Duodenal mucosa (tissue), 2 donors: Measurements from ENCODE around the gene APBB2.

Source experiments
- H3K27ac ChIP-seq: one replicate; pipeline ENCODE4 v1.7.0; 2013; ENCODE audit warnings: low read depth, low read length
- H3K27me3 ChIP-seq, 2 donors: one replicate each; pipeline ENCODE4 v1.7.0; 2013; ENCODE audit warnings: low read length in 2 of 2, control low read depth in 1 of 2; ENCODE audit not compliant: insufficient read depth in 2 of 2, control insufficient read depth in 1 of 2
- H3K36me3 ChIP-seq, 2 donors: one replicate each; pipeline ENCODE4 v1.7.0; 2013; ENCODE audit warnings: low read length in 2 of 2, control low read depth in 1 of 2; ENCODE audit not compliant: insufficient read depth in 2 of 2, control insufficient read depth in 1 of 2
- H3K4me1 ChIP-seq, 2 donors: one replicate each; pipeline ENCODE4 v1.7.0; 2013; ENCODE audit warnings: low read length in 2 of 2, control low read depth in 1 of 2; ENCODE audit not compliant: insufficient read depth in 2 of 2, control insufficient read depth in 1 of 2
- H3K4me3 ChIP-seq, 2 donors: one replicate each; pipeline ENCODE4 v1.7.0; 2013; ENCODE audit warnings: low read length in 2 of 2, low read depth in 1 of 2
- H3K9ac ChIP-seq, 2 donors: one replicate each; pipeline ENCODE4 v1.7.0; 2013; ENCODE audit warnings: low read length in 2 of 2, low read depth in 1 of 2
- H3K9me3 ChIP-seq, 2 donors: one replicate each; pipeline ENCODE4 v1.7.0; 2013; ENCODE audit warnings: low read length in 2 of 2, control low read depth in 1 of 2; ENCODE audit not compliant: control insufficient read depth in 1 of 2

The APBB2 gene

DNA sequence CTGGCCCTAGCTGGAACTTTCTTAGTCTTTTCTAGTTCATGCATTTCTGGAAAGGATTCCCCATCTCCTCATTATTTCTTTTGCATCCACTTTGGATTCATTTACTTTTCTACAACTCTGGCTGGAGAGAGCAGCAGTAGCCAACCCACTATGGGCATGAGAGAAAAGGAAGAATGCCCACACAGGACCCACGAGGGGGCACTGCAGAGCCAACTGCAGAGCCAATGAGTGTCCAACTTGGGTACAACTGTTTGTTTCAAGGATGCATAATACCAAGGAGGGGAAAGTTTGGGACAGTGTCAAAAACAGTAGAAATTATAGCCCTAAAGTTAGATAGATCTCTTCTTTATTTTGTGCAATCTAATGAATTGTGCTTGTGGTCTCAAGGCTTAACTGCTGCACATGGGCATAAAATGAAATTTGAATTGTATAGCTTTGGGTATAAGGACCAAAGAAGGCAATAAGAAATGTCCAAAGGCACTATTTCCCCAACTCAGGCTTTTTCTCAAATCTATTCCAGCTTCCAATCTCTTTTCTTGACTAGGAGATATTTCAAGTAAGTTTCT, 233.9 kb downstream of the APBB2 start:
- Histone ChIP-seq H3K9me3 (no peaks in the 10 kb centered on the region), H3K9ac (no peak overlapping the region), H3K4me3 (no peak overlapping the region), H3K27me3 (no peaks in the 10 kb centered on the region), H3K27ac (no peak overlapping the region), H3K4me1 (no peaks in the 10 kb centered on the region), H3K36me3 (no peaks in the 10 kb centered on the region)

GRCh38 chr4:40978548-40978947, 235.8 kb downstream of the APBB2 start:
- Histone ChIP-seq H3K9me3 (no peaks in the 10 kb centered on the region), H3K36me3 (no peaks in the 10 kb centered on the region)

GRCh38 chr4:40976343-40976742, 238.0 kb downstream of the APBB2 start:
- no peaks in the 10 kb centered on the region for H3K36me3 ChIP-seq
- H3K4me1 ChIP-seq: no peaks in the 10 kb centered on the region
- H3K9ac ChIP-seq: no peak overlapping the region
- no peaks in the 10 kb centered on the region for H3K9me3 ChIP-seq
- H3K4me3 ChIP-seq: no peak overlapping the region
- H3K27me3 ChIP-seq: no peaks in the 10 kb centered on the region
- H3K27ac ChIP-seq: no peak overlapping the region

More at GRCh38 chr4:40978548-40978947, 235.8 kb downstream of the APBB2 start:
- H3K9ac ChIP-seq: no peak overlapping the region
- no peaks in the 10 kb centered on the region for H3K27me3 ChIP-seq
- H3K4me1 ChIP-seq: no peaks in the 10 kb centered on the region
- no peak overlapping the region for H3K4me3 ChIP-seq
- H3K27ac ChIP-seq: no peak overlapping the region

DNA sequence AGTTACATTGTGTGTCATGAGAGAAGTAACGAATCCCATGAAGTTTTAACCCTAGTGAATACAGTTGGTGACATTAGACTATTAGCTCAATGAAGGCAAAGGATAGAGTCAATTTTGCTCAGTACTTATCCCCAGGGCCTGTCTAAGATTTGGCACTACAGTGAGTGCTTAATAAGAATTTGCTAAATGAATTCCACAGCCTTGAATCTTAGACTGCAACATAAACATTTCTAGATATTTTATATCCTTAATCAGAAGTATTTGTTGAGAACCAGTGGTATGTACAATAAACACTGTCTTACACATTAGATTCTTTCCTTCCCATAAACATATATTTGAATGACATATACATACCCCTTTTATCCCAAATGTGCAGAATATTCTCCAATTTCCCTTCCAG, 241.6 kb downstream of the APBB2 start:
- H3K4me1 ChIP-seq: no peaks in the 10 kb centered on the region
- no peaks in the 10 kb centered on the region for H3K9me3 ChIP-seq
- no peaks in the 10 kb centered on the region for H3K27me3 ChIP-seq
- H3K27ac ChIP-seq: no peak overlapping the region
- H3K9ac ChIP-seq: no peak overlapping the region
- no peaks in the 10 kb centered on the region for H3K36me3 ChIP-seq
- no peak overlapping the region for H3K4me3 ChIP-seq

DNA sequence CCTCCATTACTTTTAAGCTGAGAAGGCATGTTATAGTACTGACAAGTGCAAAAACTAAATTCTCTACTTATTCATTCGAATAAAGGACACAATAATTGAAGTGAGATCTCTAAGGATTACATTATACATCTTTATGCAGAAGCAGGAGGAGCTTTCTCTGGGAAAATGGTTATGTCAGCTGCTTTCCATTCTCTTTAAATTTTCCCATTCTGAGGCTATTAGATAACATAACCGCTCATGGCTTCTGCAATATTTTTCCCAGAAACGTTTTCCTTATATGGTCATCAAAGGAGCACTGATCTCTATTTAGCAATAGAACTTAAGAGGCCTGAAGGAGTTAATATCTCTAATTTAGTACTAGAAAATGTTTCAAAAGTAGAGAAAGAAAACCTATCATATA, 243.0 kb downstream of the APBB2 start:
- no peaks in the 10 kb centered on the region for H3K27me3 ChIP-seq
- H3K27ac ChIP-seq: no peak overlapping the region
- no peaks in the 10 kb centered on the region for H3K36me3 ChIP-seq
- H3K4me3 ChIP-seq: no peak overlapping the region
- H3K9me3 ChIP-seq: no peaks in the 10 kb centered on the region
- no peak overlapping the region for H3K9ac ChIP-seq
- H3K4me1 ChIP-seq: no peaks in the 10 kb centered on the region

GRCh38 chr4:40969501-40969900, 244.8 kb downstream of the APBB2 start:
- Histone ChIP-seq H3K27ac (no peak overlapping the region), H3K4me1 (no peaks in the 10 kb centered on the region), H3K36me3 (no peaks in the 10 kb centered on the region), H3K9ac (no peak overlapping the region), H3K4me3 (no peak overlapping the region), H3K27me3 (no peaks in the 10 kb centered on the region), H3K9me3 (no peaks in the 10 kb centered on the region)

GRCh38 chr4:40967550-40967949, 246.8 kb downstream of the APBB2 start:
- Histone ChIP-seq H3K4me1 (no peaks in the 10 kb centered on the region), H3K4me3 (no peak overlapping the region), H3K9ac (no peak overlapping the region), H3K36me3 (no peaks in the 10 kb centered on the region), H3K9me3 (no peaks in the 10 kb centered on the region), H3K27me3 (no peaks in the 10 kb centered on the region), H3K27ac (no peak overlapping the region)

GRCh38 chr4:40966091-40966490, 248.3 kb downstream of the APBB2 start:
- Histone ChIP-seq H3K4me3 (no peak overlapping the region), H3K27ac (no peak overlapping the region), H3K27me3 (no peaks in the 10 kb centered on the region), H3K4me1 (no peaks in the 10 kb centered on the region), H3K36me3 (no peaks in the 10 kb centered on the region), H3K9ac (no peak overlapping the region), H3K9me3 (no peaks in the 10 kb centered on the region)

DNA sequence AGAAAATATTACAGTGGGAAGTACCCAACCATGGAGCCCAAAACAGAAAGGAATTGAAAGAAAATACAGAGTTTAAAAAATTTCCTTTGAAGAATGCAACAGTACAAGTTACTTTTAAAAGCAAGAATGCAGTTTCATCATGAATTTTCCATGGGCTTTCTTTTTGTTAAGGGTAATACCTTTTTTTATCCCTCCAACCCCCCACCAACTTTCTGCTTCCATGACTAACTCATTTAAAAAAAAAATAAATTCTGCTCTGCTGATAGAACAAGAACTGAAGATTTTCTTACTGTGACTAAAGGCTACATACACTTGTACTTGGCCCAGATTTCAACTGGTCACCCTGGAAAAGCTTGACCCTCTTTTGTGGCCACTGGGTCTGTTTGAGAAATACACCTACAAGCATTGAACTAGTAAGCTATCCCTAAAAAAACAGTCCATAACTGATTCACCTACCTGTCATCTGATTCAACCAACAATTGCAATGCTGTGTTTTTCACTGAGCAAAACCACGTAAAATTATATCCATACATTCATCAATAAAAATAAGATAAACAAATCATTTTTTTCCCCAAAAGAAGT, 250.4 kb downstream of the APBB2 start:
- no peaks in the 10 kb centered on the region for H3K4me1 ChIP-seq
- H3K36me3 ChIP-seq: no peaks in the 10 kb centered on the region
- H3K9me3 ChIP-seq: no peaks in the 10 kb centered on the region
- H3K27me3 ChIP-seq: no peaks in the 10 kb centered on the region
- H3K4me3 ChIP-seq: no peak overlapping the region
- no peak overlapping the region for H3K9ac ChIP-seq
- H3K27ac ChIP-seq: no peak overlapping the region

DNA sequence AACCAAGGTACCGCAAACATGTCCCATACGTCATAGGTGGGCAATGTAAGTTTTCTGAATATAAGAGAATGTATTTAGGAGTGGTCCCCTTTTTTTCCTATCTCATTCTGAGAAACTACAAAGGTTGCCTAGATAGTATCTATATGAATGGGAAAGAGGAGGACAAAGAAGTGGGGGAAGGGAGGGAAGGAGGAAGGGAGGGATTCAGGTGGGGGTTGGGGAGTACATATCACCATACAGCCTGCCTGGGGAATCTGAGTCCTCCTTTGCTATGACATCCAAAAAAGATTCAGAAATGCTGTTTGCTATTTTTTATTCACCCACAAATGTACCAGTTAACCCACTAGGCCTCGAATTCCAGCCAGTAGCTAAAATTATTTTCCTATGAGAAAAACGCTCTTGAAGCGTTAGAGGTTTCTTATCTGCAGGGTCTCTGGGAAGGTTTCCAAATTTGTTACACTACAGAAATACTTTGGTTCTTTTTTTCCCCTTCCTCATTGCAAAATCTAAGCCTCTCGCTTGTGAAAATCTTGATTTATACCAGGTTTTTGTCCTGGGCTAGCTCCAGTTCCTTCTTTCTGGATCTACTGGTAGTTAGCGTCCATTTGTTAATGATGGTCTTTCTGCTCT, 251.7 kb downstream of the APBB2 start:
- H3K27me3 ChIP-seq: no peaks in the 10 kb centered on the region
- no peaks in the 10 kb centered on the region for H3K36me3 ChIP-seq
- no peak overlapping the region for H3K27ac ChIP-seq
- H3K4me1 ChIP-seq: no peaks in the 10 kb centered on the region
- no peaks in the 10 kb centered on the region for H3K9me3 ChIP-seq
- no peak overlapping the region for H3K9ac ChIP-seq
- H3K4me3 ChIP-seq: no peak overlapping the region
